Astrocyte (in vitro differentiated cells and primary cell): Measurements from ENCODE around the gene RAB3D. TPM values are rescaled to one million over a fixed set of nuclear protein-coding genes. Genes with fewer than 3 reads are reported as not detected.

Experiments used
- DNase-seq: peaks from one replicate; pipeline ENCODE4 v3.0.0-alpha.2; 2010; ENCODE audit warnings: low read depth
- FAIRE-seq: peaks from 2 replicates; lab custom pipeline; 2011; peaks lifted over from hg19 to GRCh38; lab: Jason Lieb, UNC
- H2AFZ ChIP-seq: 2 replicates; pipeline ENCODE4 v1.6.0; 2012; ENCODE audit warnings: low read depth, low read length, inconsistent platforms
- H3K27ac ChIP-seq: 2 replicates; pipeline ENCODE4 v1.5.1; 2011; ENCODE audit warnings: low read depth, low read length, inconsistent platforms
- H3K27me3 ChIP-seq: 2 replicates; pipeline ENCODE4 v1.6.0; 2011; ENCODE audit warnings: low read length, inconsistent platforms; ENCODE audit not compliant: insufficient read depth
- H3K36me3 ChIP-seq: 2 replicates; pipeline ENCODE4 v1.5.1; 2011; ENCODE audit warnings: low read length, inconsistent platforms; ENCODE audit not compliant: insufficient read depth
- H3K4me1 ChIP-seq: 2 replicates; pipeline ENCODE4 v1.5.1; 2011; ENCODE audit warnings: low read length, inconsistent platforms; ENCODE audit not compliant: insufficient read depth
- H3K4me2 ChIP-seq: 2 replicates; pipeline ENCODE4 v1.6.0; 2012; ENCODE audit warnings: low read length, inconsistent platforms
- H3K4me3 ChIP-seq: 2 replicates; pipeline ENCODE4 v1.5.1; 2011; ENCODE audit warnings: low read depth, mild to moderate bottlenecking, low read length, inconsistent platforms; ENCODE audit not compliant: insufficient read depth
- H3K79me2 ChIP-seq: 2 replicates; pipeline ENCODE4 v1.6.0; 2012; ENCODE audit warnings: mild to moderate bottlenecking, low read length, inconsistent platforms; ENCODE audit not compliant: insufficient read depth
- H3K9ac ChIP-seq: 2 replicates; pipeline ENCODE4 v1.6.0; 2012; ENCODE audit warnings: mild to moderate bottlenecking, low read length, inconsistent platforms
- H3K9me3 ChIP-seq: 2 replicates; pipeline ENCODE4 v1.5.1; 2012; ENCODE audit warnings: low read depth, mild to moderate bottlenecking, low read length, inconsistent platforms; ENCODE audit not compliant: insufficient read depth
- H4K20me1 ChIP-seq: 2 replicates; pipeline ENCODE4 v1.6.0; 2012; ENCODE audit warnings: low read length, inconsistent platforms; ENCODE audit not compliant: insufficient read depth
- H3K27ac Mint-ChIP-seq: one replicate; pipeline ENCODE4 v1.8.0; 2021; ENCODE audit warnings: mild to moderate bottlenecking, mixed read lengths; ENCODE audit not compliant: unreplicated experiment
- H3K27me3 Mint-ChIP-seq: one replicate; pipeline ENCODE4 v1.8.0; 2021; ENCODE audit warnings: low read depth, mixed read lengths; ENCODE audit not compliant: unreplicated experiment
- H3K36me3 Mint-ChIP-seq: one replicate; pipeline ENCODE4 v1.8.0; 2021; ENCODE audit warnings: low read depth, mixed read lengths; ENCODE audit not compliant: unreplicated experiment
- H3K4me1 Mint-ChIP-seq: one replicate; pipeline ENCODE4 v1.8.0; 2021; ENCODE audit warnings: low read depth, mixed read lengths; ENCODE audit not compliant: unreplicated experiment
- H3K4me3 Mint-ChIP-seq: one replicate; pipeline ENCODE4 v1.8.0; 2021; ENCODE audit warnings: mild to moderate bottlenecking, moderate library complexity, mixed read lengths; ENCODE audit not compliant: unreplicated experiment
- H3K9me3 Mint-ChIP-seq: one replicate; pipeline ENCODE4 v1.8.0; 2021; ENCODE audit warnings: mild to moderate bottlenecking, mixed read lengths; ENCODE audit not compliant: unreplicated experiment
- CTCF ChIP-seq: IDR thresholded peaks from 2 replicates; pipeline ENCODE4 v1.5.1; 2011; ENCODE audit warnings: low read depth, mild to moderate bottlenecking, inconsistent platforms, low read length, moderate library complexity; ENCODE audit not compliant: insufficient read depth
- EZH2 ChIP-seq: IDR thresholded peaks from 2 replicates; pipeline ENCODE4 v1.6.1; 2012; ENCODE audit warnings: mild to moderate bottlenecking, low read length, inconsistent platforms; ENCODE audit not compliant: insufficient read depth
- total RNA-seq: library from RNA; stranded (reverse); gene quantifications from 2 replicates; pipeline ENCODE4 v1.2.1, GENCODE V29; 2021

The RAB3D gene
- total RNA-seq, 1 donor from 2014 or later, result 14.4 TPM

DNA sequence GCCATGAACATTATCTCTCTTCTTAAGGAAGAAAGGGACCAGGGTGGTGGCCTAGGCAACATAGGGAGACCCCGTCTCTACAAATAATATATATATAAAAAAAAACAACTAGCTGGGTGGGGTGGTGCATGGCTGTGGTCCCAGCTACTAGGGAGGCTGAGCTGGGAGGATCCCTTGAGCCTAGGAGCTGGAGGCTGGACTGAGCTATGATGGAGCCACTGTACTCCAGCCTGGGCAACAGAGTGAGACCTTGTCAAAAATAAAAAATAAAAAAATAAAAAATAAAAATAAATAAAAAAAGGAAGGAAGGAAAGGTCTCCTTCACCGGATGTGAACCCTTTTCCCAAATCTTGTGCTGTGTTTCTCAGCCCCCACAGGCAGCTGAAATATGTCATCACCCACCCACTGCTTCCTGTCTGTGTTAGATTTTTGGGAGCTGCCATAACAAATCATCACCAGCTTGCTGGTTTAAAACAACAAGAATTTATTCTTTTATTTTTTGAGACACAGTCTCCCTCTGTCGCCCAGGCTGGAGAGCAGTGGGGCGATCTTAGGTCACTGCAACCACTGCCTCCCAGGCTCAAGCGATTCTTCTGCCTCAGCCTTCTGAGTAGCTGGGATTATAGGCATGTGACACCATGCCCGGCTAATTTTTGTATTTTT is 53.0 kb downstream of the RAB3D start:
- no peaks in the 10 kb centered on the region for H3K9me3 ChIP-seq
- H3K4me2 ChIP-seq, result no peak overlapping the region
- H3K27ac ChIP-seq, result no peak overlapping the region
- H3K79me2 ChIP-seq, result no peaks in the 10 kb centered on the region
- peaks cover 2% of the 10 kb centered on the region for H3K9me3 Mint-ChIP-seq
- FAIRE-seq (no peak), DNase-seq (peak; percentile 39)
- no peaks in the 10 kb centered on the region for H3K27me3 ChIP-seq
- H3K36me3 Mint-ChIP-seq, result no peaks in the 10 kb centered on the region
- peak overlapping the region; percentile 41 for H2AFZ ChIP-seq
- H4K20me1 ChIP-seq, result no peaks in the 10 kb centered on the region
- H3K4me1 Mint-ChIP-seq, result no peaks in the 10 kb centered on the region
- H3K4me3 Mint-ChIP-seq, result no peak overlapping the region
- H3K4me1 ChIP-seq, result peaks cover 5% of the 10 kb centered on the region
- no peaks in the 10 kb centered on the region for H3K36me3 ChIP-seq
- H3K27me3 Mint-ChIP-seq, result peaks cover 2% of the 10 kb centered on the region
- no peak overlapping the region for H3K9ac ChIP-seq
- no peak for TF ChIP-seq CTCF
- TF ChIP-seq EZH2, result no peak
- no peak overlapping the region for H3K4me3 ChIP-seq
- no peak overlapping the region for H3K27ac Mint-ChIP-seq

- no peaks in the 10 kb centered on the region for H3K79me2 ChIP-seq
- H3K27ac Mint-ChIP-seq, result no peak overlapping the region
- TF ChIP-seq EZH2 (no peak), CTCF (no peak)
- H3K4me2 ChIP-seq, result no peak overlapping the region
- H3K9ac ChIP-seq, result no peak overlapping the region
- no peak overlapping the region for H3K4me3 ChIP-seq
- H3K9me3 Mint-ChIP-seq, result peaks cover 2% of the 10 kb centered on the region
- H3K27me3 Mint-ChIP-seq, result peaks cover 4% of the 10 kb centered on the region
- no peak overlapping the region for H3K27ac ChIP-seq
- H3K9me3 ChIP-seq, result no peaks in the 10 kb centered on the region
- FAIRE-seq (no peak), DNase-seq (no peak)
- no peaks in the 10 kb centered on the region for H3K4me1 Mint-ChIP-seq
- H2AFZ ChIP-seq, result no peak overlapping the region
- peaks cover 2% of the 10 kb centered on the region for H3K27me3 ChIP-seq
- no peak overlapping the region for H3K4me3 Mint-ChIP-seq
- no peaks in the 10 kb centered on the region for H3K36me3 Mint-ChIP-seq
- H3K4me1 ChIP-seq, result peaks cover 5% of the 10 kb centered on the region
- no peaks in the 10 kb centered on the region for H3K36me3 ChIP-seq
- H4K20me1 ChIP-seq, result no peaks in the 10 kb centered on the region
Measured at GRCh38 chr19:11284515-11284914, 54.9 kb downstream of the RAB3D start.

- H3K27me3 Mint-ChIP-seq, result peaks cover 6% of the 10 kb centered on the region
- H3K9me3 Mint-ChIP-seq, result peaks cover 2% of the 10 kb centered on the region
- DNase-seq (no peak), FAIRE-seq (no peak)
- H3K36me3 ChIP-seq, result no peaks in the 10 kb centered on the region
- no peak overlapping the region for H3K27ac ChIP-seq
- TF ChIP-seq CTCF, result no peak
- TF ChIP-seq EZH2, result no peak
- no peak overlapping the region for H3K9ac ChIP-seq
- no peak overlapping the region for H3K27ac Mint-ChIP-seq
- no peaks in the 10 kb centered on the region for H4K20me1 ChIP-seq
- no peak overlapping the region for H3K4me2 ChIP-seq
- H3K9me3 ChIP-seq, result no peaks in the 10 kb centered on the region
- H3K4me1 ChIP-seq, result no peaks in the 10 kb centered on the region
- no peak overlapping the region for H3K4me3 Mint-ChIP-seq
- H3K27me3 ChIP-seq, result peaks cover 5% of the 10 kb centered on the region
- H3K36me3 Mint-ChIP-seq, result no peaks in the 10 kb centered on the region
- H3K4me1 Mint-ChIP-seq, result no peaks in the 10 kb centered on the region
- no peak overlapping the region for H2AFZ ChIP-seq
- H3K79me2 ChIP-seq, result no peaks in the 10 kb centered on the region
- no peak overlapping the region for H3K4me3 ChIP-seq
Measured at GRCh38 chr19:11281356-11282049, 58.0 kb downstream of the RAB3D start.
